DOHH2 (cell line): ENCODE measurements around the gene PCDHGC5.

Experiments
- H3F3A ChIP-seq: fragments of 200-600 bp; sonication (generic), shearing (Covaris generic); 2 replicates; pipeline ENCODE4 v1.6.0; 2016; ENCODE audit warnings: antibody characterized with exemption, mild to moderate bottlenecking; ENCODE audit not compliant: control insufficient read depth, insufficient read depth
- H3K27ac ChIP-seq: fragments of 200-600 bp; sonication (generic); 2 replicates; pipeline ENCODE4 v1.5.1; 2014; ENCODE audit warnings: low read depth, mild to moderate bottlenecking, low read length, moderate library complexity
- H3K27me3 ChIP-seq: fragments of 200-600 bp; sonication (generic); 2 replicates; pipeline ENCODE4 v1.6.1; 2014; ENCODE audit warnings: mild to moderate bottlenecking, low read length, mixed read lengths; ENCODE audit not compliant: control insufficient read depth
- H3K36me3 ChIP-seq: fragments of 200-600 bp; sonication (generic); 2 replicates; pipeline ENCODE4 v1.6.1; 2014; ENCODE audit warnings: mild to moderate bottlenecking, low read length, moderate library complexity, mixed read lengths; ENCODE audit not compliant: control insufficient read depth
- H3K4me1 ChIP-seq: fragments of 200-600 bp; sonication (generic); 2 replicates; pipeline ENCODE4 v1.6.1; 2014; ENCODE audit warnings: mild to moderate bottlenecking, low read length, mixed read lengths; ENCODE audit not compliant: control insufficient read depth
- H3K4me2 ChIP-seq: fragments of 200-600 bp; sonication (generic); 2 replicates; pipeline ENCODE4 v1.6.0; 2014; ENCODE audit warnings: mild to moderate bottlenecking, low read length, moderate library complexity
- H3K4me3 ChIP-seq: fragments of 200-600 bp; sonication (generic); 2 replicates; pipeline ENCODE4 v1.5.1; 2014; ENCODE audit warnings: mild to moderate bottlenecking, low read length, mixed read lengths
- H3K79me2 ChIP-seq: fragments of 200-600 bp; sonication (generic); 2 replicates; pipeline ENCODE4 v1.6.1; 2014; ENCODE audit warnings: mild to moderate bottlenecking, low read length, mixed read lengths; ENCODE audit not compliant: control insufficient read depth
- H3K9me2 ChIP-seq: fragments of 200-600 bp; sonication (generic); replicated peaks from 2 replicates; pipeline ENCODE4 v1.6.1; 2014; ENCODE audit warnings: mild to moderate bottlenecking, low read length, mixed read lengths; ENCODE audit not compliant: control insufficient read depth
- H3K9me3 ChIP-seq: fragments of 200-600 bp; sonication (generic); 2 replicates; pipeline ENCODE4 v1.6.1; 2014; ENCODE audit warnings: antibody characterized with exemption, low read length, mixed read lengths; ENCODE audit not compliant: control insufficient read depth, insufficient read depth
- H4K20me1 ChIP-seq: fragments of 200-600 bp; sonication (generic); 2 replicates; pipeline ENCODE4 v1.6.0; 2014; ENCODE audit warnings: low read depth, mild to moderate bottlenecking, antibody characterized with exemption, low read length, moderate library complexity; ENCODE audit not compliant: control insufficient read depth, insufficient read depth
- EZH2phosphoT487 ChIP-seq: fragments of 200-600 bp; sonication (generic); IDR thresholded peaks from 2 replicates; pipeline ENCODE4 v1.6.1; 2017; ENCODE audit warnings: borderline replicate concordance, mild to moderate bottlenecking, antibody characterized with exemption, low read length, moderate library complexity, mixed read lengths
- TF ChIP-seq, protein P1 (sequence below): fragments of 200-600 bp; sonication (generic); IDR thresholded peaks from one replicate; pipeline ENCODE4 v1.5.1; 2014; ENCODE audit warnings: antibody characterized with exemption, mild to moderate bottlenecking, low read depth, low read length; ENCODE audit not compliant: poor library complexity, severe bottlenecking

Gene PCDHGC5

DNA sequence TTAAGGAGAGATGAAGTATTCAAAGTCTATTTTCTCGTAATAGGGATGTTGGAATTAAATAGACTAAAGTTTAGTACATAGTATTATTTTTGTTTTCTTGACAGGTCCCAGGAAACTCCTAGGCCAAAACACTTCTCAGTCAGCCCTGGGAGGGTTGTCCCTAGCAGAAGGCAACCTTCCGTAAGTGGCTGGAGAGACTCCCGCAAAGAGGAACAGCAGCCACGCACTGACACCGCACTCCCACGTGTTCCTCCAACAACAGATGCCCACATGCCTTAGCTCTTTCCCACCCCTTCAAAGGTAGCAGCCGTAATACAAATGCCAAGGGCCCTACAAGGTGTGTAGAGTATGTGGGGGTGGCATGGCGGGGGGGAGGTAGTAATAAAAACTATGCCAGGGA is 28.4 kb downstream of the PCDHGC5 start:
- Histone ChIP-seq H3K9me2 (no peaks in the 10 kb centered on the region), H3K4me2 (no peak overlapping the region), H3K27ac (peak overlapping the region; percentile 100), H3K4me3 (no peak overlapping the region), H3K4me1 (peaks cover 80% of the 10 kb centered on the region), H3F3A (peaks cover 31% of the 10 kb centered on the region), H4K20me1 (no peaks in the 10 kb centered on the region), H3K9me3 (no peaks in the 10 kb centered on the region), H3K79me2 (no peaks in the 10 kb centered on the region), H3K27me3 (no peaks in the 10 kb centered on the region), H3K36me3 (peaks cover 83% of the 10 kb centered on the region)
- TF ChIP-seq, protein P1, sequence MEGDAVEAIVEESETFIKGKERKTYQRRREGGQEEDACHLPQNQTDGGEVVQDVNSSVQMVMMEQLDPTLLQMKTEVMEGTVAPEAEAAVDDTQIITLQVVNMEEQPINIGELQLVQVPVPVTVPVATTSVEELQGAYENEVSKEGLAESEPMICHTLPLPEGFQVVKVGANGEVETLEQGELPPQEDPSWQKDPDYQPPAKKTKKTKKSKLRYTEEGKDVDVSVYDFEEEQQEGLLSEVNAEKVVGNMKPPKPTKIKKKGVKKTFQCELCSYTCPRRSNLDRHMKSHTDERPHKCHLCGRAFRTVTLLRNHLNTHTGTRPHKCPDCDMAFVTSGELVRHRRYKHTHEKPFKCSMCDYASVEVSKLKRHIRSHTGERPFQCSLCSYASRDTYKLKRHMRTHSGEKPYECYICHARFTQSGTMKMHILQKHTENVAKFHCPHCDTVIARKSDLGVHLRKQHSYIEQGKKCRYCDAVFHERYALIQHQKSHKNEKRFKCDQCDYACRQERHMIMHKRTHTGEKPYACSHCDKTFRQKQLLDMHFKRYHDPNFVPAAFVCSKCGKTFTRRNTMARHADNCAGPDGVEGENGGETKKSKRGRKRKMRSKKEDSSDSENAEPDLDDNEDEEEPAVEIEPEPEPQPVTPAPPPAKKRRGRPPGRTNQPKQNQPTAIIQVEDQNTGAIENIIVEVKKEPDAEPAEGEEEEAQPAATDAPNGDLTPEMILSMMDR: no peak
- no peak for TF ChIP-seq EZH2phosphoT487

DNA sequence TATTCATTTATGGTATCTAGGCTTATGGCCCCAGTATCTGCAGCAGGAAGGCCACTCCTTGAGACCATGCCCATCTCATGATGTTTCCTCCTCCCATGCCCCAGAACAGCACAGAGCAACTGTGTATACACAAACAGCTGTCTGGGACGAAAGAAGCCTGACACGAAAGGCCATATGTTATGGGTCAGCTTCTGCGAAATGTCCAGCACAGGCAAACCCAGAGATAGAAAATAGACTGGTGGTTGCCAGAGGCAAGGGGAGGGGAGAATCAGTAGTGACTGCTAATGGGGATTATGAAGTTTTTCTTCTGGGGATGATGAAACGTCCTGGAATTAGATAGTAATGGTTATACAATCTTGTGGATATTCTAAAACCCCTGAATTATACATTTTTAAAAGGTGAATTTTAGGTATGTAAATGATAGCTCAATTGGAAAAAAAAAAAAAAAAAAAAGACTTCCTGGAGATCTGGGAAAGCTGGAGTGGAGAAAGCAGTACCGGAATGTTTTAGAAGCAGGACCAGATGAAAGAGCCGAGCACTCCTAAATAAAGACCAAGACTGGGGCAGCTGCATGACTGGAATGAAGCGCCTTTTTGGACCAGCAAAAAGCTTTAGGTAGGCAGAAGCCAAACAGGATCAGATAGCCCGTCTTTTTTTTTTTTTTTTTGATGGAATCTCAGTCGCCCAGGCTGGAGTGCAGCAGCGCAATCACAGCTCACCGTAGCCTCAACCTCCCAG is 29.2 kb downstream of the PCDHGC5 start:
- Histone ChIP-seq H3K36me3 (peaks cover 88% of the 10 kb centered on the region), H3K9me3 (no peaks in the 10 kb centered on the region), H3K4me3 (no peak overlapping the region), H3K4me2 (no peak overlapping the region), H3K79me2 (peaks cover 5% of the 10 kb centered on the region), H3K27ac (peak overlapping the region; percentile 6; the same call in 1 of the 2 replicates), H3K9me2 (no peaks in the 10 kb centered on the region), H3K27me3 (no peaks in the 10 kb centered on the region), H4K20me1 (no peaks in the 10 kb centered on the region), H3F3A (peaks cover 26% of the 10 kb centered on the region), H3K4me1 (peaks cover 80% of the 10 kb centered on the region)
- TF ChIP-seq, protein P1: no peak
- TF ChIP-seq EZH2phosphoT487: no peak

DNA sequence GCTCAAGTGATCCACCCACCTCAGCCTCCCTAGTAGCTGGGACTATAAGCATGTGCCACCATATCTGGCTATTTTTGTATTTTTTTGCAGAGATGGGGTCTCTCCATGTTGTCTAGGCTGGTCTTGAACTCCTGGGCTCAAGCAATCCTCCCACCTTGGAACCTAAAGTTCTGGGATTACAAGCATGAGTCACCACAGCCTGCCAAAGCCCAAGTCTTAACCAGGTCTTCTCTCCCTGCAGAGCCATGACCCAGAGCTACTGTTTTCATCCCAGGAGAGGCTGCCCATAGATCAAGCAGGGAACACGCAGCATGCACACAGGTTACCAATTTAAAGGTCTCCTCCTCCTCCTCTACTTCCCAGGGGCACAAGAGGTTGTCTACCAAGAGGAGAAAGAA is 29.7 kb downstream of the PCDHGC5 start:
- no peaks in the 10 kb centered on the region for H3K9me2 ChIP-seq
- H3K4me3 ChIP-seq: no peak overlapping the region
- H3K9me3 ChIP-seq: no peaks in the 10 kb centered on the region
- no peak overlapping the region for H3K27ac ChIP-seq
- H3K79me2 ChIP-seq: peaks cover 8% of the 10 kb centered on the region
- TF ChIP-seq, protein P1: no peak
- TF ChIP-seq EZH2phosphoT487: no peak
- peaks cover 89% of the 10 kb centered on the region for H3K36me3 ChIP-seq
- H3K4me1 ChIP-seq: peaks cover 79% of the 10 kb centered on the region
- no peaks in the 10 kb centered on the region for H3K27me3 ChIP-seq
- peaks cover 22% of the 10 kb centered on the region for H3F3A ChIP-seq
- no peak overlapping the region for H3K4me2 ChIP-seq
- H4K20me1 ChIP-seq: no peaks in the 10 kb centered on the region
